ENCODE results near the gene TP63.
"Not testable (repeated sequence)": the region's sequence is repeated elsewhere in the genome, so short reads cannot be mapped to it uniquely, and the experiment has no call there.

- TF ChIP-seq, protein P1, sequence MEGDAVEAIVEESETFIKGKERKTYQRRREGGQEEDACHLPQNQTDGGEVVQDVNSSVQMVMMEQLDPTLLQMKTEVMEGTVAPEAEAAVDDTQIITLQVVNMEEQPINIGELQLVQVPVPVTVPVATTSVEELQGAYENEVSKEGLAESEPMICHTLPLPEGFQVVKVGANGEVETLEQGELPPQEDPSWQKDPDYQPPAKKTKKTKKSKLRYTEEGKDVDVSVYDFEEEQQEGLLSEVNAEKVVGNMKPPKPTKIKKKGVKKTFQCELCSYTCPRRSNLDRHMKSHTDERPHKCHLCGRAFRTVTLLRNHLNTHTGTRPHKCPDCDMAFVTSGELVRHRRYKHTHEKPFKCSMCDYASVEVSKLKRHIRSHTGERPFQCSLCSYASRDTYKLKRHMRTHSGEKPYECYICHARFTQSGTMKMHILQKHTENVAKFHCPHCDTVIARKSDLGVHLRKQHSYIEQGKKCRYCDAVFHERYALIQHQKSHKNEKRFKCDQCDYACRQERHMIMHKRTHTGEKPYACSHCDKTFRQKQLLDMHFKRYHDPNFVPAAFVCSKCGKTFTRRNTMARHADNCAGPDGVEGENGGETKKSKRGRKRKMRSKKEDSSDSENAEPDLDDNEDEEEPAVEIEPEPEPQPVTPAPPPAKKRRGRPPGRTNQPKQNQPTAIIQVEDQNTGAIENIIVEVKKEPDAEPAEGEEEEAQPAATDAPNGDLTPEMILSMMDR (IDR thresholded peaks at IDR 0.05), result not testable (repeated sequence)
- not testable (repeated sequence) for TF ChIP-seq POLR2A (IDR thresholded peaks at IDR 0.05)
Observed at GRCh38 chr3:189612641-189613040, 18.5 kb upstream of the TP63 start.

All from adrenal gland (tissue), 5 donors.